ENCODE measurements around the gene GPC1.

GRCh38 chr2:240458900-240459391 lies 23.5 kb downstream of the GPC1 start:
- TF ChIP-seq CTCF (IDR thresholded peaks at IDR 0.05) = no peak
- TF ChIP-seq POLR2A (IDR thresholded peaks at IDR 0.05) = no peak

Measured in right lobe of liver (tissue), 4 donors.